Parathyroid adenoma (tissue), 2 donors: ENCODE measurements around the gene CACNG1.
"Not testable (repeated sequence)": the region's sequence is repeated elsewhere in the genome, so short reads cannot be mapped to it uniquely, and the experiment has no call there.

Experiments used
- H2AFZ ChIP-seq: fragments of 300-600 bp; sonication (generic); one replicate; pipeline ENCODE4 v1.7.0; 2017; ENCODE audit warnings: antibody characterized with exemption, mild to moderate bottlenecking
- H3K27ac ChIP-seq: fragments of 300-600 bp; sonication (generic); one replicate; pipeline ENCODE4 v1.7.0; 2017
- H3K27me3 ChIP-seq: fragments of 300-600 bp; sonication (generic); one replicate; pipeline ENCODE4 v1.7.0; 2017; ENCODE audit warnings: low read length; ENCODE audit not compliant: control insufficient read depth, insufficient read depth
- H3K36me3 ChIP-seq: fragments of 300-600 bp; sonication (generic); one replicate; pipeline ENCODE4 v1.7.0; 2017; ENCODE audit warnings: low read length; ENCODE audit not compliant: control insufficient read depth, insufficient read depth
- H3K4me1 ChIP-seq: fragments of 300-600 bp; sonication (generic); one replicate; pipeline ENCODE4 v1.7.0; 2017; ENCODE audit warnings: control low read depth
- H3K4me2 ChIP-seq: fragments of 300-600 bp; sonication (generic); one replicate; pipeline ENCODE4 v1.7.0; 2017; ENCODE audit warnings: low read length
- H3K4me3 ChIP-seq: fragments of 300-600 bp; sonication (generic); one replicate; pipeline ENCODE4 v1.7.0; 2017; ENCODE audit warnings: low read depth, low read length
- H3K79me2 ChIP-seq: fragments of 300-600 bp; sonication (generic); one replicate; pipeline ENCODE4 v1.7.0; 2017; ENCODE audit warnings: control low read depth
- H3K9ac ChIP-seq: fragments of 300-600 bp; sonication (generic); one replicate; pipeline ENCODE4 v1.7.0; 2017; ENCODE audit warnings: mild to moderate bottlenecking
- H3K9me3 ChIP-seq: fragments of 300-600 bp; sonication (generic); one replicate; pipeline ENCODE4 v1.7.0; 2017; ENCODE audit warnings: low read length; ENCODE audit not compliant: control insufficient read depth
- CTCF ChIP-seq: fragments of 300-600 bp; sonication (generic); IDR thresholded peaks from one replicate; pipeline ENCODE4 v1.7.0; 2017; ENCODE audit warnings: antibody characterized with exemption, mild to moderate bottlenecking
- donor health status: primary hyperparathyroidism.

CACNG1 gene

GRCh38 chr17:67093348-67093747, 49.0 kb downstream of the CACNG1 start:
- Histone ChIP-seq H3K9me3 (no peaks in the 10 kb centered on the region), H3K27me3 (no peaks in the 10 kb centered on the region), H3K4me3 (no peak overlapping the region), H3K9ac (no peak overlapping the region), H3K27ac (no peak overlapping the region), H2AFZ (no peak overlapping the region), H3K4me1 (no peaks in the 10 kb centered on the region), H3K36me3 (no peaks in the 10 kb centered on the region), H3K79me2 (peaks cover 7% of the 10 kb centered on the region), H3K4me2 (no peak overlapping the region)
- no peak for TF ChIP-seq CTCF

GRCh38 chr17:67095291-67095690, 50.9 kb downstream of the CACNG1 start:
- H3K9me3 ChIP-seq, H3K4me1 ChIP-seq, H3K27ac ChIP-seq, H3K36me3 ChIP-seq, H3K4me3 ChIP-seq, H3K27me3 ChIP-seq, H3K4me2 ChIP-seq, H3K9ac ChIP-seq, H2AFZ ChIP-seq, H3K79me2 ChIP-seq: not testable (repeated sequence)

- H3K36me3 ChIP-seq = no peaks in the 10 kb centered on the region
- TF ChIP-seq CTCF = no peak
Observed at GRCh38 chr17:67095803-67096202, 51.4 kb downstream of the CACNG1 start.

GRCh38 chr17:67096609-67097008, 52.3 kb downstream of the CACNG1 start:
- Histone ChIP-seq H2AFZ (no peak overlapping the region), H3K4me3 (no peak overlapping the region), H3K36me3 (no peaks in the 10 kb centered on the region), H3K4me1 (no peaks in the 10 kb centered on the region), H3K9ac (no peak overlapping the region), H3K9me3 (no peaks in the 10 kb centered on the region), H3K4me2 (no peak overlapping the region), H3K27me3 (no peaks in the 10 kb centered on the region), H3K27ac (no peak overlapping the region), H3K79me2 (peaks cover 6% of the 10 kb centered on the region)
- no peak for TF ChIP-seq CTCF

More at GRCh38 chr17:67095803-67096202, 51.4 kb downstream of the CACNG1 start:
- peaks cover 6% of the 10 kb centered on the region for H3K79me2 ChIP-seq
- no peak overlapping the region for H3K4me2 ChIP-seq
- H3K9me3 ChIP-seq = no peaks in the 10 kb centered on the region
- H3K4me3 ChIP-seq = no peak overlapping the region
- H3K9ac ChIP-seq = no peak overlapping the region
- no peak overlapping the region for H3K27ac ChIP-seq
- no peaks in the 10 kb centered on the region for H3K4me1 ChIP-seq
- H3K27me3 ChIP-seq = no peaks in the 10 kb centered on the region
- no peak overlapping the region for H2AFZ ChIP-seq

GRCh38 chr17:67098006-67098405, 53.7 kb downstream of the CACNG1 start:
- Histone ChIP-seq H3K27me3 (no peaks in the 10 kb centered on the region), H3K9ac (no peak overlapping the region), H3K36me3 (no peaks in the 10 kb centered on the region), H3K4me3 (no peak overlapping the region), H3K9me3 (no peaks in the 10 kb centered on the region), H3K79me2 (peaks cover 13% of the 10 kb centered on the region), H2AFZ (no peak overlapping the region), H3K4me1 (no peaks in the 10 kb centered on the region), H3K4me2 (no peak overlapping the region), H3K27ac (no peak overlapping the region)
- no peak for TF ChIP-seq CTCF

- H3K4me1 ChIP-seq, H3K27ac ChIP-seq, H3K4me2 ChIP-seq, H2AFZ ChIP-seq, H3K9ac ChIP-seq, H3K4me3 ChIP-seq, H3K36me3 ChIP-seq, H3K9me3 ChIP-seq, H3K27me3 ChIP-seq: not testable (repeated sequence)
- H3K79me2 ChIP-seq = peaks cover 14% of the 10 kb centered on the region
Observed at GRCh38 chr17:67104641-67105040, 60.3 kb downstream of the CACNG1 start.
